Measurements from ENCODE around the gene HNRNPCL4.
"Not testable (repeated sequence)": the region's sequence is repeated elsewhere in the genome, so short reads cannot be mapped to it uniquely, and the experiment has no call there.

HNRNPCL4 gene

GRCh38 chr1:13165531-13165930 lies at the start of gene HNRNPCL4:
HNRNPCL4 (minus strand) TSS chr1:13165631; CDS start chr1:13165467, 164 bp downstream.
- DNase-seq, result not testable (repeated sequence)

- DNase-seq, result not testable (repeated sequence)
Measured at GRCh38 chr1:13208712-13209111, 43.3 kb upstream of the HNRNPCL4 start.

- not testable (repeated sequence) for DNase-seq
Measured at GRCh38 chr1:13201309-13201708, 35.9 kb upstream of the HNRNPCL4 start, which contains the start of gene PRAMEF13. PRAMEF13 (minus strand) TSS chr1:13201409; CDS start chr1:13199589, 1,820 bp downstream.

- DNase-seq, result not testable (repeated sequence)
Measured at GRCh38 chr1:13171548-13171947, 6.1 kb upstream of the HNRNPCL4 start, which contains the start of gene PRAMEF9. PRAMEF9 (plus strand) TSS chr1:13171848; CDS start chr1:13175281, 3,433 bp downstream.

- DNase-seq, result not testable (repeated sequence)
Measured at GRCh38 chr1:13155909-13156308, 9.5 kb downstream of the HNRNPCL4 start, which contains the start of gene PRAMEF26. PRAMEF26 (minus strand) TSS chr1:13156009; CDS start chr1:13153095, 2,914 bp downstream.

- DNase-seq, result not testable (repeated sequence)
Measured at GRCh38 chr1:13116754-13117153, 48.7 kb downstream of the HNRNPCL4 start, which contains the start of gene HNRNPCL2. HNRNPCL2 (minus strand) TSS chr1:13116854; CDS start chr1:13116400, 454 bp downstream.
